Stimulated activated CD8-positive, alpha-beta memory T cell treated with anti-CD3 and anti-CD28 coated beads, Interleukin-7, amount 100 ng/mL, for 4 hours (primary cell): ENCODE measurements around the gene NEO1.

Experiments used
- DNase-seq, 2 donors: peaks; one replicate each; pipeline ENCODE4 v3.0.0-alpha.2; 2020; ENCODE audit warnings: low read depth in 2 of 2

The NEO1 gene

DNA sequence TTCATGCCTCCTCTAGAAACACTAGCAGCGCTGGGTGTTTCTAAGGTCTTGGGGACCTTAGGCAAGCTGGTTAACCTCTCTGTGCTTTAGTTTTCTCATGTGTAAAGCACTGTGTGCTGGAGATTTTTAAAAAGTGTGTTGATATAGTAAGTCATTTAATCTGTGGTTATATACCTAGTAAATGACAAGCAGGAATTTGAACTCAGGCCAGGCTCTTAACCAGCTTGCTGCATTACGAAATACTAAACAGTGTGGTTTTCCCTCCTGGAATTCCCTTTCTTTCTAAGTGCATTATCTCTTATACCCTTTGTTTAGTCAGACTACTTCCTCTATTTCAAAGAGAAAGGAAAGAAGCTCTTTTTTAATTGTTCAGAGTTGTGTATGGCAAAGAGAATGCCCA is 26.5 kb downstream of the NEO1 start:
- no peak for DNase-seq

DNA sequence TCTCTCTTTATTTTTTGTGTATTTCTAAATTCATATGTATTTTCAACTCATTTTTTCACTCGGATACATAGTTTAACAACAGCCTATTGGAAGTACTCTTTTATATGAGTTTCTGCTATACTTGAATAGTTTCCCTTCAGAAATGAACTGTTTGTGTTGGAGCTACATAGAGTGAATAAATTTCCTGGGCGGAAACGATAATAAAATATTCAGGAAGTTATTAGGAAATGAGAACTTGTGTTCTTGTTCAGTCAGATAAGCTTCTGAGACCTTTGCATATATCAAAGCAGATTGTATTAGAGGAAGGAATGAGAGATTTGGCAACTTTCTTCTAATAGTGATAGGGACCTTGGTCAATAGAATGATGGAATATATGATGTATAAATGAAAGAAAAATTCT is 27.3 kb downstream of the NEO1 start:
- no peak for DNase-seq

DNA sequence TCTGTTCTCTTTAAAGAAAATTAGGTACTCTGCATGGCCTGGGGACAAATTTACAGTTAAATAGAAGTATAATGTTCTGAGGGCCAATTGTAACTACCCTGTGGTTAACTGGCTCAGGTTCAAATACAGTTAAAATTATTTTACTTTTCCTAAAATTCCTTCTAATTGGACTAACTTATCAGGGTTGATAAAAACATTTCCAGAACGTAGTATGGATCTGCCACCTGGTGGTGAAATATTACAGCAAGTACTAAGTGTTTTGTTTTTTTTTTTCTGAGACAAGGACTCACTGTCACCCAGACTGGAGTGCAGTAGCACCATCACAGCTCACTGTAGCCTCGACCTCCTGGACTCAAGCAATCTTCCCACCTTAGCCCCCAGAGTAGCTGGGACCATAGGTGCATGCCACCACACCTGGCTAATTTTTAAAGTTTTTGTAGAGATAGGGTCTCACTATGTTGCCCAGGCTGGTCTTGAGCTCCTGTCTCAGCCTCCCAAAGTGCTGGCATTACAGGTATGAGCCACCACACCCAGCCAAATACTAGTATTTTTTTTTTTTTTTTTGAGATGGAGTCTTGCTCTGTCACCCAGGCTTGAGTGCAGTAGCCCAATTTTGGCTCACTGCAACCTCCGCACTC is 29.2 kb downstream of the NEO1 start:
- no peak for DNase-seq

DNA sequence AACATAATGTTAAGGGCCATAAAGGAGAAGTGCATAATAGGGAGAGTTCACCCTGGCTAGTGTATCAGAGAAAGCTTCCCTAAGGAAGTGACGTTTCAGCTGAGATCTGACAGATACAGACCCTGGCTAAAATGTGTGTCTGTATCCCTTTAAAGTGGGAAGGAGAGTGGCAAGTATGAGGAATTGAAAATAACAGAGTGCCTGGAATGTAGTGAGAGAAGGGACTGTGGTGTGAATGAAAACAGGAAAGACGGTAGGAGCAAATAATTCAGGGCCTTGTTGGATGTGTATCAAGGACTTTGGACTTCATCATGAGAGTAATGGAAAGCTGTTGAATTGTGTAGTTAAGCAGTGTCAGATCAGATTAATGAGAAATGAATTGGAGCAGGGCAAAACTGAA is 30.5 kb downstream of the NEO1 start:
- DNase-seq = no peak

DNA sequence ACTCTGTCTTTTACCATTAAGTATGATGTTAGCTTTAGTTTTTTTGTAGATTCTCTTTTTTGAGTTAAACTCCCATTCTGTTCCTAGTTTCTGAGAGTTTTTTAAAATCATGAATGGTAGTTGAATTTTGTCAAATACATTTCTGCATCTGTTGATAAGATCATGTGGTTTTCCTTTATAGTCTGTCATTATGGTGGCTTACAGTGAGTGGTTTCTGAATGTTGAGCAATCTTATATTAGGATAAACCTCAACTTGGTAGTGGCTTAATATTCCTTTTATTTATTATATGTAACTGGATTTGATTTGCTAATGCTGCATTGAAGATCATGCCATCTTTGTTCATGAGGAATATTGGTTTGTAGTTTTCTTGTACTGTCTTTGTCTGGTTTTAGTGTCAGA is 34.8 kb downstream of the NEO1 start:
- DNase-seq = no peak

DNA sequence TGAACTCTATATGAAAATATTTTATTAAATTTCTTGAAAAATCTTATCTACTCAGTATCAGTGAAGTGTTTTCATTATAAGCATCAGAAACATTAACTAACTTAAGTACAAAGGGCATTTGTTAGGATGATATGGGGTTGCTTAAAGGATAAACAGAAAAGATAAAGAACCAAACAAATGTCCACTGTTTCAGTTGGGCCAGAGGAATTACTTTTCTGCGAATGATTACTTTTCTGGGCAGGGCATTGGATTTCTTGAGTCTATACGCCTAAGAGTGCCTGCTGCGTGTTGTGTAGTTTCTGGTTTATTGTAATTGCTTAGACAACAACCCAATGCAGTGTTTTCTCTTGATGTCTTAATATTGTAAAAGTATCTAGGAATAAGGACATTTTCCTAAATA is 52.8 kb downstream of the NEO1 start:
- no peak for DNase-seq

DNA sequence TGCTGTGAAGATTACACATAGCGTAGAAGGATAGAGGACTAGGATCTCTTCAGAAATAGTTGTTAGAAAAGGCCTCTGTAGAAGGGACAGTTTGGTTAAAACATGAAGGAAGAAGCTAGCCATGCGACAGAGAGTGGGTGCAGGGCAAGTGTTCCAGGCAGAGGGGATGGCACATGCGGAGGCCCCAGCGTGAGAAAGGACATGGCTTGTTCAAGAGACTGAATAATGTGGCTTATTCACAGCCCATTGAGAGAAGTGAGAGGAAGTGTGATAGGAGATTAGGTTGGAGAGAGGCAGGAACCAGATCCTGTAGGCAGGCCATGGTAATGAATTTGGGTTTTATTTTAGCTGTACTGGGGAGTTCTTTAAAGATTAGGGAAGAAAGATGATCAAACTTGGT is 56.4 kb downstream of the NEO1 start:
- DNase-seq = no peak

DNA sequence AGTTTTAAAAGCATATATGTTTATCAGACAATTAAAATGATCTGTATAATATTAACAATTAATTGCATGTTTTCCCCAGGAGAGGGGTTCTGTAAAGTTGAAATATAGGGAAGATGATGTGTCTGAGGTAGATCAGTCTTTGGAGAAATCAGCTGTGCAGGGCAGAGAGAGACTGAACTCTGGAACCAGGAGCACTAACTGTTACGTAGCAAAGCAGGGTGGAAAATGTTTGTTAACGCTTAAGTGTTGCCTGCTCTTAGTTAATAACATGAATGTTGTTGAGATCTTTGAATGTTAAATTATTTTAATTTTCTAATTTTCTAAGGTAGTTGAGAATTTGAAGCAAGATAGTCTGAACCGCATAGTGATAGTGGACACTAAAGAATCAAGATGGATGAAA is 57.5 kb downstream of the NEO1 start:
- no peak for DNase-seq

DNA sequence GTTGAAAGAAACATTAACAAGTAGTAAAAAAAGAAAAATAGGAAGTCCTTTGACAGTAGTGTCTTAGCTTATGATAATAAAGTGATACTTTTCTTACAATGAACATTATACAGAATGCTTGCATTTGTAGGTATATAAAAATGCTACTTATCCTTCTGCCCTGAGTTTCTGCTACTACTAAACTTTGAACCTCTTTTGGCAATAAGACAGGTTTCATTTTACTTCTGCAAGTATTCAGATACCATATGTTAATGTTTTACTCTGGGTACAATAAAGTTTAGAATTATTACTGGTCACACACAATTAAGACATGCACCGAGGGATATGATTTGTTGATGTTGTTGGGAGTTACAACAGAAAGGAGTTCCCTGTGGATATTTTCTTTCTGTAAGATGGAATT is 57.9 kb downstream of the NEO1 start:
- DNase-seq = no peak

DNA sequence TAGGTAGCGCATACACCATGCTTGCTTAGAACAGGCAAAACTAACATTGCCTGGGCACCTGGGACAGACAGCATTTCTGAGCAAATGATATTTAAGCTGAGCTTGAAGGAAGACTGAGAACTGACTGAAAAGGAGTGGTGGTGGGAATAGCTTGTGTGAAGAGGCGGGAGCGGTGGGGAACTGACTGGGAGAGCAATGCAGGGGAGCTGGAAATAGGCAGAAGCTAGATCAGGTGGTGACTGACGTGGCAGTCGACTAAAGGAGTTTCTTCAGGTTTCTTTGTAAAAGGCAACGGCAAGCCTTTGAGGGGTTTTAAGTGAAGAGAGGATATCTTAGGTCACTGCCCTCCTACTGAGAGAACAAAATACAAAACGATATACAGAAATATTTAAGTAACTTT is 61.8 kb downstream of the NEO1 start:
- DNase-seq = no peak

DNA sequence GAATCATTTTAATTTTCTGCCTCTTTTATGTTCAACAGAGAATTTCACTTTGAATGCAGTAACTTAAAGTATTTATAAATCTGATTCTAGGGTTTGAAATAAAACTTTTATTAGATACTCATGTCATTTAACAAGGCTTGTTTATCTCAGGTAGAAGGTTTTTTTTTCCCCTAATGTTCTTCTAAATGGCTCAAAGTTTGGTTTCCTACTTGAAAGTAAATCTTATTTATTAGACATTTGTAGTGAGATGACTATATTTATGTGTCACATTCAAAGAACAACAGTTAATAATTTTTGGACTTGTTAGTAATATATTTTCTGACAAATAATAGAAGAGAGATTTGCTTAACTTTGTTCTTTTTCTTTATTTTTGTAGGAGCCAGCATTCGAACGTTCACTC is 63.9 kb downstream of the NEO1 start:
- DNase-seq = no peak

DNA sequence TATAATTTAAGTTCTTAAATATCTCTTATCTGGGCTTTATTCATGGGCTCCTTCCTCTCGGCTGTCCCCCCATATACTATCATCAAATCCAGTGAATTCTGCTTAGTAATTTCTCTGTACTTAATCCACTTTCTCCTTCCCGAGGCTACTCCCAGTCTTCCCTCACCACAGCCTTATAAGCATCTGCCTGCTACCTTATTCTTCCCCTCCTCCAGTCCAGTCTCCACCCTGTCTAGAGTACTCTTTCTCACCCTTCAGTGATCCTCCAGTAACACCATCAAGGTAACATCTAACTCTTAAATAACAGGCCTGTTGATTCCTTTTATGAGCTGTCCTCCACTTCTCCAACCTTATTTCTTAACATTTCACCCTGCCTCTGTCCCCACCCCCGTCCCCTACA is 65.8 kb downstream of the NEO1 start:
- DNase-seq = no peak

DNA sequence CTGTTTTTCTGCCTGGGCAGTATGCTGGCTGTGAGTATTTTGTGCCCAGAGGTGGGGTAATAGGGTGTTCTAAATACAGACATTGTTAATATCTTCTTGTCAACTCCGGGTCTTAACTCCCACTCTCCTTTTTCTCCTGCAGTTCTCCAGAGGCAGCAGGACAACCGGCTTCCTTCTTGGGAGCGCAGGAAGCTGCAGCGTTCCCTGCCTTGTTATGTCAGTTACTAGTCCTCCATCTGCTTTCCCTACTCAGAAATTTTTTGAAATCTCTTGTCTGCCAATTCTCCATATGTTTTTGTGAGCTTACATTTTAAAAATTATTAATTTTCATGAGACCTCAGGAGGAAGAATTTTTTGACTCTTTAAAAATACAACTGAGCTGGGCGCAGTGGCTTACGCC is 67.2 kb downstream of the NEO1 start:
- DNase-seq = no peak

DNA sequence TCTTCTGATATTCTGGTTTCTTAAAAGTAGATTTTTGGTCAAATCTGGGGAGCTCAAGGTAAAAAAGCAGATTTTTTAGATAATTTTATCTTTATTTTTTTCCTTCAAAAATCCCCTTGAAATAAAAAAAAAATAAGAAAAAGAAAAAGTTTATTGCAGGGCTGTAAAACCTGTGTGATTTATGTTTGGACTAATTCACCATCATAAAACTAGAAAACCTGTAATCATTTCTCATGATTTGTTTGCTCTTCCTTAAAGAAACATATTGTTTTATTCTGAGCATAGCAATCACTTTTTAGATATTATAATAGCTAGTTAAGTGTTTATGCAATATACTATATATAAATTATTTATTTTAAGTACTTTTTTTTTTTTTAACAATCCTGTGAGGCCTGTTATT is 68.0 kb downstream of the NEO1 start:
- no peak for DNase-seq

DNA sequence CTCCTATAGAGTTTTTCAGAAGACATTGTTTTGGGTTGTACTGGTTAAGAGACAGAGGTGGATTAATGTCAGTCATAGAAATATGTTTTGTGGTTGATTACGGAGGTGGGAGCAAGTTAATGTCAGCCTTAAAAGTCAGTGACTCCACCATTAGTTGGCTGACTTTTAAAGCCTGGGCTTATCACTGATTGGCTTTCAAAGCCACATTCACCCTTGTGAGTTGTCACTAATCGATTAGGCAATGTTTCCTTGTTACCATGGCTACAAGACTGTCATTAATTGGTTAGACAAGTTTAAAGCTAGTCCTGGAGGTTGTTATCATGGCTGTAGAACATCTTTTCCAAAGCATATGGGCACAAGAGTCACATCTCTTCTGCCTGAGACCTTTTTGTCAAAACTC is 73.0 kb downstream of the NEO1 start:
- DNase-seq = no peak

DNA sequence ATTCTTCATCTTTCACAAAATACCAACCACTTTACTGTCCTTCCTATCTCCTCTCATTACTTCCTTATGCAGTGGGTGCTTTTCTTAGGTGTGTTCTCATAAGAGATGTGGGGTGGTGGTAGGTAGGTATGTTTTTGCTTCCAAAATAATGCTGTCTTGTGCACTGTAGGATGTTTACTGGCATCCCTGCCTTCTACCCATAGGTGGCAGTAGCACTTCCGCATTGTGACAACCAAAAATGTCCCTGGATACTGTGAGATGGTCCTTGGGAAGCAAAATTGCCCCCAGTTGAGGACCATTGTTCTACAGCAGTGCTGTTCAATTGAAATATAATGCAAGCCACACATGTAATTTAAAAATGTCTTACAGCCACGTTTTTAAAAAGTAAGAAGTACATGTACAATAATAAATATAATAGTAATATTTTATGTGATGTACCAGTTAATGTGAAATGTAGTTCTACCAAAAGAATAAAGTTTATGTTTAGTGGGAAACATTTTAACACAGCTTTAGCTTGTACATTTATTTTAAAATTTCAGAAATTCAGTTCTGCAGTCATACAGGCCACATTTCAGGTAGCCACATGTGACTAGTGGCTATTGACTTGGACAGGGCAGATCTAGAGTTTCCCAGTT is 75.2 kb downstream of the NEO1 start:
- no peak for DNase-seq

DNA sequence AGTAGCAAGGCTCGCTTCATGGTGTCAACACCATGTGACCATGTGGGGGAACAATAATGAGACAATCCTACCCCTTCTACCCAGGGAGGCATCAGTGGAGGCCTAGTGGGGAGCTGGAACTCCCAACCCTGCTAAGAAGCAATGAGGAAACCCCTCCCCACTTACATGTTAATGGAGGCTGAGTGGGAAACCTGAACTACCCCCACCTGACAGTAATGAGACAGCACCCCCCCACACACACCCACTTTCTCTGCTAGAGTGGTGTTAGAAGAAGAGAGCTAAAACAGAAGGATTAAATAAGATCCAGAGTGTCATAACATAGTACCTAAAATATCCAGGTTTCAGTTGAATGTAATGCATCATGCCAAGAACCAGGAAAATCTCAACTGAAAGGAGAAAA is 78.6 kb downstream of the NEO1 start:
- DNase-seq = no peak

DNA sequence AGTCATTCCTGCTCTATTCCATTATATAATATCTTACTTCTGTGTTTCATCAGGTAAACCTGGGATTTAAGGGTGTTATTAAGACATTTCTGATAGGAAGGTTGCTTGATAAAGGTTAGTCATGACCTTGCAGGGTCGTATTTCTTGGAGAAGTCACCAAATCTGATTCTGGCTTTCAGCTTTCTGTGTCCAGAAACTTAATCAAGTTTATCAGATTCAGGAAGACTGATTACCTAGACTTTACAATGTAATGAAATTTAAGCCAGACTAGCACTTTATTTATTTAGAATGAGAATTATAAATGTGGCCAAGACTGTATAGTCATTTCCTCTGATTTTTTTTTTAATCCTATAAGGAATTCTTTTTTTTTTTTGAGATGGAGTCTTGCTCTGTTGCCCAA is 81.9 kb downstream of the NEO1 start:
- DNase-seq = no peak

DNA sequence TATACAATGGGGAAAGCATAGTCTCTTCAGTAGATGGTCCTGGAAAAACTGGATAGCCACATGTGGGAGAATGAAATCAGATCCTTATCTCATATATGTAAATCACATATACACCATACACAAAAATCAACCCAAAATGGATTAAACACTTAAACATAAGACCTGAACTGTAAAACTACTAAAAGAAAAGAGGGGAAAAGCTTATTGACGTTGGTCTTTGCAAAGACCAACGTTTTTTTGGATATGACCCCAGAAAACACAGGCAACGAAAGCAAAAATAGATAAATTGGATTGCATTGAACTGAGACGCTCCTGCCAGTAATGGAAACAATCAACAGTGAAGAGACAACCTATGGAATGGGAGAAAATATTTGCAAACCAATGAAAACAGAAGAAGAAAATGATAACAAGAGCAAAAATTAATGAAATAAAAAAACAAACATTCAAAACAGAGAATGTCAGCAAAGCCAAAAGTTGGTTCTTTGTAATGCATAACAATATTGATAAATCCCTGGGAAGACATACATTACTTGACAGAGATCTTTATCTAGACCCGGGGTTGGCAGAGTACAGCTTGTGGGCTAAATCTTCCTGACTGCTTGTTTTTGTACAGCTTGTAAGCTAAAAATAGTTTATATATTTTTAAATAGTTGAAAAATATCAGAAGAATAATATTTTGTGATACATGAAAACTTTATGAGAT is 86.9 kb downstream of the NEO1 start:
- DNase-seq = no peak

DNA sequence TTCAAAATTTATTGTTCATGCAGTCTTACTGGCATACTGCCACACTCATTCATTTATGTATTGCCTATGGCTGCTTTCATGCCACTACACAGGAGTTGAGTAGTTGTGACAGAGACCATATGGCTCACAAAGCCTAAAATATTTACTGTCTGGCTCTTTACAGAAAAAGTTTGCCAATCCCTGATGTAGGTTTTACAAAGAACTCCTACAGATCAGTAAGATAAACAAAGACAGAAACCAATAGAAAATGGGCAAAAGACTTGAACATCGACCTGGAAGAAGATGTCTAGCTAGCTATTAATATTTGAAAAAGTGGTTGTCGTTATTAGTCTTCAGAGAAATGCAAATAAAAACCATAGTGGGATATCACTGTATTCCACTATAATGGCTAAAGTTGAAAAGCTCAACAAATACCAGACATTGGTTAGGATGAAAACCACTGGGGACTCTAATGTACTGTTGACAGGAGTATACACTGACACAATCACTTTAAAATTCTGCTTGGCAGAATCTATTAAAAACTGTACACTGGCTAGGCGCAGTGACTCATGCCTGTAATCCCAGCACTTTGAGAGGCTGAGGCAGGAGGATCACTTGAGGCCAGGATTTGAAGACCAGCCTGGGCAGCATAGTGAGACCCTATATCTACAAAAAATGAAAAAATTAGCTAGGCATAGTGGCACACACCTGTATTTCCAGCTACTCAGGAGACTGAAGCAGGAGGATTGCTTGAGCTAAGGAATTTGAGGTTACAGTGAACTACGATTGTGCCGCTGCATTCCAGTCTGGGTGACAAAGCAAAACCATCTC is 87.7 kb downstream of the NEO1 start:
- DNase-seq = no peak

DNA sequence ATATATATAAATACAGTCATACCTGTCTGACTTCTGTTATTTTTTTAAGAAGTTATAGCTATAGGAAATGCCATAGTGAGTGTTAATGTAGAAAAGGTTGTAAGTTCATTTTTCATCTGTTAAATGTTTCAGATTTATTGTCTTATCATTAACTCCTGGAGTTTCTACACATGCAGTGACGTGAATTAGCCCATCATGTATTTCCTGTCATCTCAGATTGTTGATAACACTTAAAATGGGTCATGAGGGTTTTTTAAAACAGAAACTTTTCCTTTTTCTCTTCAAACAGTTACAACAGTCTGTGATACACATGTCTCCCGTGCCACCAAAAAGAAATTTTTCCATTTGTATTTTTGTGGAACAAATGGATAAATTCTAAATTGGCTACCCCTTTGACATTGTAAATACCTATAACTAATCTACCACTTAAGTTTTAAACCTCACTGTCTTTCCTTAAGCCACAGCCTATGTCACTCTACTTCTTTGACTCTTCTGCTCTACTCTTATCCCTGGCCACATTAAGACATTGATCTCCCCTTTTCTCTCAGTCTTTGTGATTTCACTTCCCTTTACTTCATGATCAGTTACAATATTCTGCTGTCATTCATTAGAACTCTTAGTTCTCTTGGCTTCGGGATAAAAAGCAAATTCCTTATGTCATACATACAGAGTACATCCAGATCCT is 89.1 kb downstream of the NEO1 start:
- DNase-seq = no peak
